Measurements from ENCODE around the gene CFD. TPM values are rescaled to one million over a fixed set of nuclear protein-coding genes. Genes with fewer than 3 reads are reported as not detected.

Gene CFD
- total and polyA plus RNA-seq, 2 experiments from 2014 or later, result 0.90 to 4.7 TPM

GRCh38 chr19:844546-844971 lies 14.9 kb upstream of the CFD start:
- ATAC-seq (no peak), DNase-seq (ENCODE audit: low spot score) (no peak)
- Histone ChIP-seq H3K9me2 (ENCODE audit: insufficient read depth) (no peaks in the 10 kb centered on the region), H3K79me2 (replicated peaks; ENCODE audit: insufficient read depth) (no peaks in the 10 kb centered on the region), H4K20me1 (replicated peaks; ENCODE audit: insufficient read depth) (no peaks in the 10 kb centered on the region), H3K27ac (ENCODE audit: low read depth) (no peak overlapping the region), H3K27me3 (ENCODE audit: insufficient read depth) (peaks cover 27% of the 10 kb centered on the region), H3K36me3 (ENCODE audit: insufficient read depth) (no peaks in the 10 kb centered on the region), H3K4me1 (ENCODE audit: insufficient read depth) (no peaks in the 10 kb centered on the region), H2AFZ (no peak overlapping the region), H3K4me2 (no peak overlapping the region), H3K4me3 (no peak overlapping the region), H3F3A (replicated peaks; ENCODE audit: low read depth) (peaks cover 4% of the 10 kb centered on the region; the same call in 1 of the 2 replicates)
- H3K36me3 Mint-ChIP-seq (ENCODE audit: low read depth), result no peaks in the 10 kb centered on the region; the same call in 2 of the 3 replicates
- no peak overlapping the region for H3K4me3 Mint-ChIP-seq
- TF ChIP-seq CREB1 (CRISPR knock-in tag; IDR thresholded peaks at IDR 0.05; ENCODE audit: low read depth) (no peak), JUNB (IDR thresholded peaks at IDR 0.05; ENCODE audit: unreplicated experiment) (no peak), ETS1 (IDR thresholded peaks at IDR 0.05) (no peak), EZH2phosphoT487 (IDR thresholded peaks at IDR 0.05; ENCODE audit: unreplicated experiment) (no peak)
- peaks cover 2% of the 10 kb centered on the region; the same call in 1 of the 3 replicates for H3K4me1 Mint-ChIP-seq
- peaks cover 4% of the 10 kb centered on the region; the same call in 2 of the 3 replicates for H3K9me3 Mint-ChIP-seq
- H3K27ac Mint-ChIP-seq, result no peak overlapping the region
- H3K27me3 Mint-ChIP-seq (ENCODE audit: insufficient read depth, low read depth, poor library complexity), result peaks cover 36% of the 10 kb centered on the region

DNA sequence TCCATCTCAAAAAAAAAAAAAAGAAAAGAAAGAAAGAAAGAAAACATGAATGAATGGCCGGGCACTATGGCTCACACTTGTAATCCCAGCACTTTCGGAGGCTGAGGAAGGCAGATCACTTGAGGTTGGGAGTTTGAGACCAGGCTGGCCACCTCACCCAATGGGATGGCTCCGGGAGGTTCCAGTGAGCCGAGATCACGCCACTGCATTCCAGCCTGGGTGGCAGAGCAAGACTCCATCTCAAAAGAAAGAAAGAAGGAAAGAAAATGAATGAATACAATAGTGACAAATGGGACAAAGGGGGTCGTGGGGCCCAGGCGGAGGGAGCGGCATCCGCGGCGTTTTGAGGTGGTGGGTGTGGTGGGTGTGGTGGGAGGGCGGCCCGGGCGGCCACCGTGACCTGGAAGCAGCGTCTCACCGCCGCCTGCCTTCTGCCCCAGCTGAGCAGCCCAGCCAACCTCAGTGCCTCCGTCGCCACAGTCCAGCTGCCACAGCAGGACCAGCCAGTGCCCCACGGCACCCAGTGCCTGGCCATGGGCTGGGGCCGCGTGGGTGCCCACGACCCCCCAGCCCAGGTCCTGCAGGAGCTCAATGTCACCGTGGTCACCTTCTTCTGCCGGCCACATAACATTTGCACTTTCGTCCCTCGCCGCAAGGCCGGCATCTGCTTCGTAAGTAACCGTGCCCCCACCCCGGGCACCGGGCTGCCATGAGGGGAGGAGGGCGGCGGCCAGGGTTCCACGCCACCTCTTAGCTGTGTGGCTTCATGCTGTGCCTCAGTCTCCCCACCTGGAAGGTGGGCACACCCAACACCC lies 13.6 kb upstream of the CFD start:
- no peak overlapping the region for H2AFZ ChIP-seq
- DNase-seq (ENCODE audit: low spot score) (no peak), ATAC-seq (no peak)
- no peaks in the 10 kb centered on the region for H4K20me1 ChIP-seq (replicated peaks; ENCODE audit: insufficient read depth)
- no peak for TF ChIP-seq ETS1 (IDR thresholded peaks at IDR 0.05)
- TF ChIP-seq JUNB (IDR thresholded peaks at IDR 0.05; ENCODE audit: unreplicated experiment), result no peak
- no peak for TF ChIP-seq ZNF114 (CRISPR knock-in tag; IDR thresholded peaks at IDR 0.05)
- TF ChIP-seq NANOG (IDR thresholded peaks at IDR 0.05; ENCODE audit: borderline replicate concordance), result no peak
- no peak overlapping the region for H3K4me3 ChIP-seq
- Mint-ChIP-seq H3K9me3 (peaks cover 4% of the 10 kb centered on the region; the same call in 2 of the 3 replicates), H3K27ac (no peak overlapping the region), H3K4me1 (peaks cover 2% of the 10 kb centered on the region; the same call in 1 of the 3 replicates), H3K27me3 (ENCODE audit: insufficient read depth, low read depth, poor library complexity) (peaks cover 33% of the 10 kb centered on the region), H3K36me3 (ENCODE audit: low read depth) (no peaks in the 10 kb centered on the region; the same call in 2 of the 3 replicates), H3K4me3 (no peak overlapping the region; the same call in 2 of the 3 replicates)
- H3K36me3 ChIP-seq (ENCODE audit: insufficient read depth), result no peaks in the 10 kb centered on the region
- no peak overlapping the region for H3K4me2 ChIP-seq
- no peaks in the 10 kb centered on the region for H3K4me1 ChIP-seq (ENCODE audit: insufficient read depth)
- no peaks in the 10 kb centered on the region for H3K79me2 ChIP-seq (replicated peaks; ENCODE audit: insufficient read depth)
- H3K9me2 ChIP-seq (ENCODE audit: insufficient read depth), result no peaks in the 10 kb centered on the region
- H3K27ac ChIP-seq (ENCODE audit: low read depth), result no peak overlapping the region
- H3K27me3 ChIP-seq (ENCODE audit: insufficient read depth), result peaks cover 27% of the 10 kb centered on the region
- peaks cover 7% of the 10 kb centered on the region; the same call in 1 of the 2 replicates for H3F3A ChIP-seq (replicated peaks; ENCODE audit: low read depth)

Data from GM23338 (cell line).